Smooth muscle cell (in vitro differentiated cells): ENCODE data around the gene NCKAP5. TPM values are rescaled to one million over a fixed set of nuclear protein-coding genes. Genes with fewer than 3 reads are reported as not detected.

Experiments
- DNase-seq: peaks from one replicate; lab custom pipeline; 2025; ENCODE audit not compliant: unreplicated experiment; lab: John Stamatoyannopoulos, UW
- H2AFZ ChIP-seq: fragments of 200-600 bp; sonication (generic); 2 replicates; pipeline ENCODE4 v1.6.0; 2016; ENCODE audit warnings: antibody characterized with exemption, low read depth, mild to moderate bottlenecking
- H3F3A ChIP-seq: fragments of 200-600 bp; sonication (generic); 2 replicates; pipeline ENCODE4 v1.6.0; 2017; ENCODE audit warnings: antibody characterized with exemption, low read depth
- H3K27ac ChIP-seq: fragments of 200-600 bp; sonication (generic); 2 replicates; pipeline ENCODE4 v1.5.1; 2016; ENCODE audit warnings: low read depth, mild to moderate bottlenecking
- H3K27me3 ChIP-seq: fragments of 200-600 bp; sonication (generic); 2 replicates; pipeline ENCODE4 v1.6.1; 2016; ENCODE audit warnings: low read depth, mild to moderate bottlenecking
- H3K36me3 ChIP-seq: fragments of 200-600 bp; sonication (generic); 2 replicates; pipeline ENCODE4 v1.5.1; 2016; ENCODE audit warnings: low read depth
- H3K4me1 ChIP-seq: fragments of 200-600 bp; sonication (generic); 2 replicates; pipeline ENCODE4 v1.5.1; 2016; ENCODE audit warnings: low read depth
- H3K4me2 ChIP-seq: fragments of 200-600 bp; sonication (generic); 2 replicates; pipeline ENCODE4 v1.6.0; 2016; ENCODE audit warnings: mild to moderate bottlenecking
- H3K4me3 ChIP-seq: fragments of 200-600 bp; sonication (generic); 2 replicates; pipeline ENCODE4 v1.5.1; 2016; ENCODE audit warnings: mild to moderate bottlenecking
- H3K79me2 ChIP-seq: fragments of 200-600 bp; sonication (generic); 2 replicates; pipeline ENCODE4 v1.6.0; 2016; ENCODE audit warnings: low read depth, mild to moderate bottlenecking
- H3K9ac ChIP-seq: fragments of 200-600 bp; sonication (generic); 2 replicates; pipeline ENCODE4 v1.6.0; 2016; ENCODE audit warnings: low read depth
- H3K9me3 ChIP-seq: fragments of 200-600 bp; sonication (generic); replicated peaks from 2 replicates; pipeline ENCODE4 v1.5.1; 2016; ENCODE audit warnings: low read depth
- H4K20me1 ChIP-seq: fragments of 200-600 bp; sonication (generic); 2 replicates; pipeline ENCODE4 v1.6.0; 2016; ENCODE audit warnings: low read depth
- CTCF ChIP-seq: fragments of 200-600 bp; sonication (generic); IDR thresholded peaks from 2 replicates; pipeline ENCODE4 v1.5.1; 2017; ENCODE audit warnings: borderline replicate concordance, mild to moderate bottlenecking, antibody characterized with exemption; ENCODE audit not compliant: insufficient read depth, poor library complexity, severe bottlenecking
- WGBS: methylation state at CpG from one replicate; pipeline ENCODE4 v1.1.7; 2016; ENCODE audit warnings: low lambda C conversion rate; 5-methylcytosine and 5-hydroxymethylcytosine counted together
- polyA plus RNA-seq: library from polyadenylated mRNA; unstranded; fragments of >200 nt; fragmentation: Nextera tagmentation; extraction: Ambion mirVana; gene quantifications from 2 replicates; pipeline ENCODE4 v1.2.1, GENCODE V29; 2016
- total RNA-seq: library from RNA; depleted of rRNA; stranded (reverse); fragments of >200 nt; gene quantifications from 2 replicates; pipeline ENCODE4 v1.2.3, GENCODE V29; 2014

Gene NCKAP5
- total and polyA plus RNA-seq, 2 experiments from 2014 or later = 4.6 to 9.5 TPM

- Histone ChIP-seq H3K27me3 (no peaks in the 10 kb centered on the region), H3F3A (no peaks in the 10 kb centered on the region), H3K9ac (no peak overlapping the region), H2AFZ (no peak overlapping the region), H3K79me2 (no peaks in the 10 kb centered on the region), H3K4me2 (no peak overlapping the region), H3K27ac (no peak overlapping the region), H3K9me3 (no peaks in the 10 kb centered on the region), H4K20me1 (no peaks in the 10 kb centered on the region), H3K4me3 (no peak overlapping the region), H3K4me1 (no peaks in the 10 kb centered on the region), H3K36me3 (no peaks in the 10 kb centered on the region)
- no peak for DNase-seq
- TF ChIP-seq CTCF = no peak
- 79% methylated on average over 4 of the region's 4 CpGs for WGBS
Measured at GRCh38 chr2:133461484-133461883, 106.8 kb downstream of the NCKAP5 start.

GRCh38 chr2:133459590-133459989 lies 108.7 kb downstream of the NCKAP5 start:
- no peak overlapping the region for H3K9ac ChIP-seq
- H3K36me3 ChIP-seq = no peaks in the 10 kb centered on the region
- H3K27ac ChIP-seq = no peak overlapping the region
- H2AFZ ChIP-seq = no peak overlapping the region
- no peaks in the 10 kb centered on the region for H3K27me3 ChIP-seq
- no peak overlapping the region for H3K4me3 ChIP-seq
- H4K20me1 ChIP-seq = no peaks in the 10 kb centered on the region
- H3K79me2 ChIP-seq = no peaks in the 10 kb centered on the region
- H3F3A ChIP-seq = no peaks in the 10 kb centered on the region
- no peaks in the 10 kb centered on the region for H3K4me1 ChIP-seq
- no peak for DNase-seq
- no peak overlapping the region for H3K4me2 ChIP-seq
- TF ChIP-seq CTCF = no peak
- no peaks in the 10 kb centered on the region for H3K9me3 ChIP-seq
- 97% methylated on average over 3 of the region's 3 CpGs for WGBS

GRCh38 chr2:133458280-133458679 lies 110.0 kb downstream of the NCKAP5 start:
- no peak overlapping the region for H3K4me3 ChIP-seq
- H3K36me3 ChIP-seq = no peaks in the 10 kb centered on the region
- no peaks in the 10 kb centered on the region for H3F3A ChIP-seq
- H3K27me3 ChIP-seq = no peaks in the 10 kb centered on the region
- H4K20me1 ChIP-seq = no peaks in the 10 kb centered on the region
- H2AFZ ChIP-seq = no peak overlapping the region
- no peak for TF ChIP-seq CTCF
- no peaks in the 10 kb centered on the region for H3K9me3 ChIP-seq
- WGBS = 79% methylated on average over 3 of the region's 3 CpGs
- no peak for DNase-seq
- H3K4me2 ChIP-seq = no peak overlapping the region
- no peaks in the 10 kb centered on the region for H3K4me1 ChIP-seq
- no peak overlapping the region for H3K9ac ChIP-seq
- H3K27ac ChIP-seq = no peak overlapping the region
- H3K79me2 ChIP-seq = no peaks in the 10 kb centered on the region

GRCh38 chr2:133457861-133458260 lies 110.4 kb downstream of the NCKAP5 start:
- Histone ChIP-seq H3K9me3 (no peaks in the 10 kb centered on the region), H3K9ac (no peak overlapping the region), H3K36me3 (no peaks in the 10 kb centered on the region), H3K79me2 (no peaks in the 10 kb centered on the region), H3K27me3 (no peaks in the 10 kb centered on the region), H2AFZ (no peak overlapping the region), H3K27ac (no peak overlapping the region), H3K4me3 (no peak overlapping the region), H3K4me1 (no peaks in the 10 kb centered on the region), H3K4me2 (no peak overlapping the region), H3F3A (no peaks in the 10 kb centered on the region), H4K20me1 (no peaks in the 10 kb centered on the region)
- 83% methylated on average over 4 of the region's 4 CpGs for WGBS
- TF ChIP-seq CTCF = no peak
- DNase-seq = no peak
